ENCODE results near the gene INSRR. TPM values are rescaled to one million over a fixed set of nuclear protein-coding genes. Genes with fewer than 3 reads are reported as not detected.

INSRR gene
- total and polyA plus RNA-seq, 2 of the 4 experiments (the other 2 are of a cell fraction), result not detected

GRCh38 chr1:156901966-156902915 lies 43.3 kb upstream of the INSRR start:
- no peaks in the 10 kb centered on the region for H3K27me3 ChIP-seq (ENCODE audit: control insufficient read depth, insufficient read depth, low read length)
- 0 out of 2 replicates have a peak overlapping the region, but pooled peaks have one; percentile 2 for H3K4ac ChIP-seq (ENCODE audit: low read depth, low read length)
- 0 out of 2 replicates have a peak overlapping the region, but pooled peaks have one; percentile 13 for H2BK120ac ChIP-seq (ENCODE audit: low read depth, low read length)
- 70% methylated on average over 21 of the region's 23 CpGs; no CpG with 5 or more reads in 1 of the 2 experiments for WGBS, 2 experiments (ENCODE audit: extremely low coverage in 2 of 2, insufficient read length in 1 of 2)
- no TSS peak for BruUV-seq (replicated peaks)
- no peak overlapping the region for H3K27ac ChIP-seq (ENCODE audit: insufficient read depth, low read length)
- H3K79me1 ChIP-seq (ENCODE audit: low read depth in 1 of 2, low read length in 2 of 2), result peaks cover 23 to 90% of the 10 kb centered on the region in 2 experiments
- H3K4me2 ChIP-seq (ENCODE audit: low read depth, low read length), result no peak overlapping the region
- H2AK9ac ChIP-seq (replicated peaks; ENCODE audit: low read depth, low read length, poor library complexity), result peak overlapping the region; percentile 59
- no peaks in the 10 kb centered on the region for H4K20me1 ChIP-seq (ENCODE audit: insufficient read depth, low read length)
- H4K91ac ChIP-seq (ENCODE audit: insufficient read depth, low read depth, low read length), result peak overlapping the region; percentile 29
- no peak overlapping the region for H2BK5ac ChIP-seq (ENCODE audit: low read depth, low read length, poor library complexity, severe bottlenecking)
- POLR2A ChIA-PET (ENCODE audit: unreplicated experiment), result no interaction called here
- no peak overlapping the region for H4K5ac ChIP-seq (ENCODE audit: low read depth, low read length)
- DNase-seq (no peak), ATAC-seq (ENCODE audit: low read depth) (no peak)
- no peak overlapping the region for H3K18ac ChIP-seq (ENCODE audit: low read depth, low read length)
- H3K9me1 ChIP-seq (ENCODE audit: insufficient read depth, low read length), result peaks cover 25% of the 10 kb centered on the region
- in situ Hi-C loops (cut with MboI; ENCODE audit: low sequenced_read_pairs) (no loop called here), dilution Hi-C loops (cut with HindIII; ENCODE audit: low sequenced_read_pairs, unreplicated experiment) (no loop called here), intact Hi-C loops (cut with micrococcal nuclease) (no loop called here)
- CTCF ChIA-PET, result no interaction called here
- H3K4me1 ChIP-seq (ENCODE audit: control insufficient read depth, insufficient read depth, low read length), result peaks cover 36% of the 10 kb centered on the region
- H3K4me3 ChIP-seq (ENCODE audit: insufficient read depth, low read depth, low read length), result no peak overlapping the region
- no peak overlapping the region for H3K23ac ChIP-seq (ENCODE audit: low read depth, low read length)
- H2AK5ac ChIP-seq (ENCODE audit: low read depth, low read length), result peak overlapping the region; percentile 46
- no peak overlapping the region for H4K8ac ChIP-seq (ENCODE audit: low read depth in 2 of 2, low read length in 2 of 2)
- H2BK20ac ChIP-seq (ENCODE audit: low read depth, low read length), result no peak overlapping the region
- no peak overlapping the region for H3K56ac ChIP-seq (ENCODE audit: extremely low read depth, insufficient read depth, low read length)
- H3K36me3 ChIP-seq (ENCODE audit: control insufficient read depth, insufficient read depth, low read length), result peaks cover 11% of the 10 kb centered on the region
- no peak overlapping the region for H3K9ac ChIP-seq (ENCODE audit: low read depth, low read length)
- H3K9me3 ChIP-seq (ENCODE audit: control insufficient read depth, insufficient read depth, low read length), result no peaks in the 10 kb centered on the region
- no peak overlapping the region for H3K14ac ChIP-seq (replicated peaks; ENCODE audit: low read depth, low read length)
- H2AFZ ChIP-seq (replicated peaks; ENCODE audit: low read length, poor library complexity), result no peak overlapping the region
- H2BK15ac ChIP-seq (ENCODE audit: low read depth, low read length), result no peak overlapping the region
- no peak for TF ChIP-seq MAFK (IDR thresholded peaks at IDR 0.05; ENCODE audit: low read depth, low read length)
- no peak for TF ChIP-seq SMC3 (IDR thresholded peaks at IDR 0.05; ENCODE audit: low read depth, low read length)
- TF ChIP-seq MXI1 (IDR thresholded peaks at IDR 0.05; ENCODE audit: borderline replicate concordance, low read depth, low read length), result no peak
- no peak for TF ChIP-seq RAD21 (IDR thresholded peaks at IDR 0.05; ENCODE audit: low read length)
- TF ChIP-seq FOS (IDR thresholded peaks at IDR 0.05; ENCODE audit: low read depth, low read length), result no peak
- no peak for TF ChIP-seq RCOR1 (IDR thresholded peaks at IDR 0.05; ENCODE audit: insufficient replicate concordance, low read length)
- no peak for TF ChIP-seq NFE2L2 (IDR thresholded peaks at IDR 0.05; ENCODE audit: low read depth, low read length)
- TF ChIP-seq MAZ (IDR thresholded peaks at IDR 0.05; ENCODE audit: borderline replicate concordance, low read depth, low read length), result no peak
- TF ChIP-seq ELK1 (IDR thresholded peaks at IDR 0.05; ENCODE audit: borderline replicate concordance, low read depth, low read length), result no peak
- no peak for TF ChIP-seq RFX5 (IDR thresholded peaks at IDR 0.05; ENCODE audit: low read depth, low read length)
- TF ChIP-seq USF2 (IDR thresholded peaks at IDR 0.05; ENCODE audit: low read depth, low read length), result no peak
- no peak for TF ChIP-seq CEBPB (IDR thresholded peaks at IDR 0.05; ENCODE audit: low read depth, low read length)
- no peak for TF ChIP-seq CHD1 (IDR thresholded peaks at IDR 0.05; ENCODE audit: low read depth, low read length)
- no peak for TF ChIP-seq CTCF (conservative IDR thresholded peaks at IDR 0.05; ENCODE audit: low read depth, low read length)

Data from IMR-90 (cell line).